Activated CD4-positive, alpha-beta T cell treated with anti-CD3 and anti-CD28 coated beads, Interleukin-2, amount 10 ng/mL, durations not matched to agents 24 days and 14 days (primary cell): ENCODE data around the gene TRAPPC3L. TPM values are rescaled to one million over a fixed set of nuclear protein-coding genes. Genes with fewer than 3 reads are reported as not detected.

Source experiments
- DNase-seq: peaks from one replicate; pipeline ENCODE4 v3.0.0; 2022
- H3K27ac Mint-ChIP-seq: one replicate; pipeline ENCODE4 v1.8.0; 2022; ENCODE audit warnings: mild to moderate bottlenecking, mixed read lengths
- H3K27me3 Mint-ChIP-seq: one replicate; pipeline ENCODE4 v1.8.0; 2022; ENCODE audit warnings: mixed read lengths
- H3K36me3 Mint-ChIP-seq: one replicate; pipeline ENCODE4 v1.8.0; 2022; ENCODE audit warnings: low read depth, mild to moderate bottlenecking, mixed read lengths
- H3K4me1 Mint-ChIP-seq: one replicate; pipeline ENCODE4 v1.8.0; 2021; ENCODE audit warnings: mixed read lengths
- H3K4me3 Mint-ChIP-seq: one replicate; pipeline ENCODE4 v1.8.0; 2022; ENCODE audit warnings: mild to moderate bottlenecking, moderate library complexity, mixed read lengths
- H3K9me3 Mint-ChIP-seq: one replicate; pipeline ENCODE4 v1.8.0; 2021; ENCODE audit warnings: mixed read lengths
- intact Hi-C: fragments of 100-400 bp; cut with micrococcal nuclease; formaldehyde crosslinking; loops from one replicate; pipeline ENCODE4 v1.15.1; 2023
- total RNA-seq: library from RNA; stranded (reverse); gene quantifications from 2 replicates; pipeline ENCODE4 v1.2.3, GENCODE V29; 2022

TRAPPC3L gene
- total RNA-seq, 1 donor from 2014 or later: not detected

GRCh38 chr6:116445102-116445501 lies 100.4 kb downstream of the TRAPPC3L start:
- Mint-ChIP-seq H3K4me3 (no peak overlapping the region), H3K27ac (no peak overlapping the region), H3K4me1 (peaks cover 24% of the 10 kb centered on the region), H3K27me3 (peaks cover 21% of the 10 kb centered on the region), H3K9me3 (no peaks in the 10 kb centered on the region), H3K36me3 (no peaks in the 10 kb centered on the region)
- intact Hi-C loops: no loop called here
- DNase-seq: no peak

Other genes with a start within 250 kb of the TRAPPC3L start
- gene DSE, start 174.7 kb downstream of the TRAPPC3L start, total RNA-seq: 1.7 and 2.7 TPM in 2 replicates
- gene CALHM6, start 84.3 kb downstream of the TRAPPC3L start, total RNA-seq: 24.8 and 30.7 TPM in 2 replicates
- not detected in 2 replicates for gene CALHM5, start 34.0 kb downstream of the TRAPPC3L start, total RNA-seq
- gene CALHM4, start 8.1 kb upstream of the TRAPPC3L start, total RNA-seq: not detected in 2 replicates
- 44.4 and 46.8 TPM in 2 replicates for gene RWDD1, start 25.8 kb upstream of the TRAPPC3L start, total RNA-seq
- gene RSPH4A, start 70.8 kb upstream of the TRAPPC3L start, total RNA-seq: 0.14 and 0.21 TPM in 2 replicates
- gene ZUP1, start 123.1 kb upstream of the TRAPPC3L start, total RNA-seq: 18.2 and 19.8 TPM in 2 replicates
- gene KPNA5, start 135.5 kb upstream of the TRAPPC3L start, total RNA-seq: 7.2 and 7.7 TPM in 2 replicates
- not detected in 2 replicates for gene FAM162B, start 220.0 kb upstream of the TRAPPC3L start, total RNA-seq